ENCODE data around the gene ADGRE1. TPM values are rescaled to one million over a fixed set of nuclear protein-coding genes. Genes with fewer than 3 reads are reported as not detected.

Gene ADGRE1
- total RNA-seq, 2 experiments from 2014 or later: 0.46 TPM; not detected in 1

- Histone ChIP-seq H3K36me3 (ENCODE audit: insufficient read depth, low read length) (no peaks in the 10 kb centered on the region), H3K4me1 (ENCODE audit: insufficient read depth, low read length, poor library complexity, severe bottlenecking) (no peaks in the 10 kb centered on the region), H3K79me2 (ENCODE audit: insufficient read depth, low read depth, low read length) (no peaks in the 10 kb centered on the region), H3K9me3 (ENCODE audit: low read length) (no peaks in the 10 kb centered on the region), H3K27ac (ENCODE audit: low read depth, low read length, poor library complexity, severe bottlenecking) (no peak overlapping the region), H3K4me2 (ENCODE audit: low read length) (no peak overlapping the region), H2AFZ (ENCODE audit: low read length) (no peak overlapping the region), H4K20me1 (ENCODE audit: insufficient read depth, low read length) (no peaks in the 10 kb centered on the region), H3K4me3 (ENCODE audit: low read depth, low read length, poor library complexity, severe bottlenecking) (no peak overlapping the region), H3K9me2 (ENCODE audit: insufficient read depth, low read length) (no peaks in the 10 kb centered on the region)
- DNase-seq (ENCODE audit: low spot score): no peak
- intact Hi-C loops (cut with micrococcal nuclease; ENCODE audit: unreplicated experiment): no loop called here
- ChIA-PET CTCF (ENCODE audit: unreplicated experiment) (no interaction called here), POLR2A (no interaction called here)
- TF ChIP-seq CTCF (conservative IDR thresholded peaks at IDR 0.05; ENCODE audit: low read length): no peak
- TF ChIP-seq EZH2phosphoT487 (IDR thresholded peaks at IDR 0.05; ENCODE audit: borderline replicate concordance, low read depth, low read length): no peak
- no TSS peak for BruUV-seq (replicated peaks)
Observed at GRCh38 chr19:6948884-6949283, 61.5 kb downstream of the ADGRE1 start.

- ChIA-PET POLR2A (no interaction called here), CTCF (ENCODE audit: unreplicated experiment) (no interaction called here)
- Histone ChIP-seq H3K4me1 (ENCODE audit: insufficient read depth, low read length, poor library complexity, severe bottlenecking) (no peaks in the 10 kb centered on the region), H2AFZ (ENCODE audit: low read length) (no peak overlapping the region), H3K9me2 (ENCODE audit: insufficient read depth, low read length) (no peaks in the 10 kb centered on the region), H3K4me2 (ENCODE audit: low read length) (no peak overlapping the region), H4K20me1 (ENCODE audit: insufficient read depth, low read length) (no peaks in the 10 kb centered on the region), H3K27ac (ENCODE audit: low read depth, low read length, poor library complexity, severe bottlenecking) (no peak overlapping the region), H3K4me3 (ENCODE audit: low read depth, low read length, poor library complexity, severe bottlenecking) (no peak overlapping the region), H3K9me3 (ENCODE audit: low read length) (no peaks in the 10 kb centered on the region), H3K36me3 (ENCODE audit: insufficient read depth, low read length) (no peaks in the 10 kb centered on the region), H3K79me2 (ENCODE audit: insufficient read depth, low read depth, low read length) (no peaks in the 10 kb centered on the region)
- TF ChIP-seq EZH2phosphoT487 (IDR thresholded peaks at IDR 0.05; ENCODE audit: borderline replicate concordance, low read depth, low read length) (no peak), CTCF (conservative IDR thresholded peaks at IDR 0.05; ENCODE audit: low read length) (no peak; the same call in 1 of the 2 replicates)
- intact Hi-C loops (cut with micrococcal nuclease; ENCODE audit: unreplicated experiment): no loop called here
- DNase-seq (ENCODE audit: low spot score): no peak
- BruUV-seq (replicated peaks): no TSS peak
Observed at GRCh38 chr19:6952956-6953355, 65.6 kb downstream of the ADGRE1 start.

- Histone ChIP-seq H3K27ac (ENCODE audit: low read depth, low read length, poor library complexity, severe bottlenecking) (no peak overlapping the region), H2AFZ (ENCODE audit: low read length) (no peak overlapping the region), H3K4me1 (ENCODE audit: insufficient read depth, low read length, poor library complexity, severe bottlenecking) (no peaks in the 10 kb centered on the region), H3K79me2 (ENCODE audit: insufficient read depth, low read depth, low read length) (no peaks in the 10 kb centered on the region), H3K36me3 (ENCODE audit: insufficient read depth, low read length) (no peaks in the 10 kb centered on the region), H3K9me3 (ENCODE audit: low read length) (no peaks in the 10 kb centered on the region), H3K4me2 (ENCODE audit: low read length) (no peak overlapping the region), H3K4me3 (ENCODE audit: low read depth, low read length, poor library complexity, severe bottlenecking) (no peak overlapping the region), H3K9me2 (ENCODE audit: insufficient read depth, low read length) (no peaks in the 10 kb centered on the region), H4K20me1 (ENCODE audit: insufficient read depth, low read length) (no peaks in the 10 kb centered on the region)
- no TSS peak for BruUV-seq (replicated peaks)
- TF ChIP-seq CTCF (conservative IDR thresholded peaks at IDR 0.05; ENCODE audit: low read length) (no peak), EZH2phosphoT487 (IDR thresholded peaks at IDR 0.05; ENCODE audit: borderline replicate concordance, low read depth, low read length) (no peak)
- CTCF ChIA-PET (ENCODE audit: unreplicated experiment): no interaction called here
- no peak for DNase-seq (ENCODE audit: low spot score)
- intact Hi-C loops (cut with micrococcal nuclease; ENCODE audit: unreplicated experiment): no loop called here
- POLR2A ChIA-PET: no interaction called here
Observed at GRCh38 chr19:6955082-6955481, 67.7 kb downstream of the ADGRE1 start.

Measured in OCI-LY7 (cell line).